HepG2 (cell line): Measurements from ENCODE around the gene NFATC4. TPM values are rescaled to one million over a fixed set of nuclear protein-coding genes. Genes with fewer than 3 reads are reported as not detected.
A peak's percentile ranks its signal among the peaks of the same experiment; 100 is the strongest.

Experiments used
- BRCA1 ChIP-seq: sonication (generic); formaldehyde crosslinking; IDR thresholded peaks from 2 replicates; pipeline ENCODE4 v1.4.0; 2020; ENCODE audit warnings: missing genetic modification reagents
- KAT8 ChIP-seq: IDR thresholded peaks from 2 replicates; pipeline ENCODE4 v1.6.1; 2016; ENCODE audit warnings: missing genetic modification reagents, missing compliant biosample characterization
- MLLT10 ChIP-seq: sonication (generic); formaldehyde crosslinking; IDR thresholded peaks from 2 replicates; pipeline ENCODE4 v1.4.0; 2020; ENCODE audit warnings: missing genetic modification reagents
- YY1 ChIP-seq: IDR thresholded peaks from 2 replicates; pipeline ENCODE4 v1.6.1; 2011; ENCODE audit warnings: low read length, low read depth, moderate library complexity, mild to moderate bottlenecking; ENCODE audit not compliant: insufficient read depth, insufficient replicate concordance
- ZFYVE20 ChIP-seq: sonication (generic); formaldehyde crosslinking; IDR thresholded peaks from 2 replicates; pipeline ENCODE4 v1.8.0; 2023; ENCODE audit warnings: low read depth, mild to moderate bottlenecking, moderate library complexity, missing genetic modification reagents, borderline replicate concordance
- ZMYM3 ChIP-seq: sonication (generic); formaldehyde crosslinking; IDR thresholded peaks from 2 replicates; pipeline ENCODE4 v1.5.1; 2020; ENCODE audit warnings: mild to moderate bottlenecking, missing genetic modification reagents
- ZNF143 ChIP-seq: sonication (generic); formaldehyde crosslinking; IDR thresholded peaks from 2 replicates; pipeline ENCODE4 v1.4.0; 2020; ENCODE audit warnings: missing genetic modification reagents
- ZNF615 ChIP-seq: sonication (generic); formaldehyde crosslinking; IDR thresholded peaks from 2 replicates; pipeline ENCODE4 v1.5.0; 2020; ENCODE audit warnings: mild to moderate bottlenecking, missing genetic modification reagents, borderline replicate concordance
- ZSCAN31 ChIP-seq: sonication (generic); formaldehyde crosslinking; IDR thresholded peaks from 2 replicates; pipeline ENCODE4 v1.5.0; 2020; ENCODE audit warnings: low read depth, mild to moderate bottlenecking, missing genetic modification reagents
- polyA plus RNA-seq, 8 experiments: library from polyadenylated mRNA; depleted of rRNA in 3 of 8; stranded (reverse) in 7 of 8; unstranded in 1 of 8; fragments of >200 nt; fragmentation: Illumina TruSeq in 4 of 8; extraction: Trizol in 4 of 8; gene quantifications; 2 replicates each; pipeline versions ENCODE4 v1.2.1 to v1.2.3, GENCODE V29; 2011 to 2016; ENCODE audit warnings: low read depth in 4 of 8, missing spikeins in 1 of 8, mixed read lengths in 1 of 8; ENCODE audit not compliant: insufficient read depth in 1 of 8
- total RNA-seq, 5 experiments: library from RNA; depleted of rRNA; stranded (reverse); fragments of >200 nt; fragmentation: Illumina TruSeq; extraction: Trizol; gene quantifications; 2 replicates each; pipeline ENCODE4 v1.2.3, GENCODE V29; 2016; ENCODE audit warnings: low read depth in 1 of 5
- TF ChIP-seq, protein P1 (sequence below): sonication (generic); formaldehyde crosslinking; IDR thresholded peaks from 2 replicates; pipeline ENCODE4 v1.4.0; 2020; ENCODE audit warnings: mild to moderate bottlenecking, missing genetic modification reagents, borderline replicate concordance
- TF ChIP-seq, protein P2 (sequence below): sonication (generic); formaldehyde crosslinking; IDR thresholded peaks from 2 replicates; pipeline ENCODE4 v1.8.1; 2023; ENCODE audit warnings: mild to moderate bottlenecking, inconsistent platforms, moderate library complexity, missing genetic modification reagents, borderline replicate concordance
- TF ChIP-seq, protein P3 (sequence below): sonication (generic); formaldehyde crosslinking; IDR thresholded peaks from 2 replicates; pipeline ENCODE4 v1.9.0; 2022; ENCODE audit warnings: low read depth, missing genetic modification reagents
- TF ChIP-seq, protein P4 (sequence below): sonication (generic); formaldehyde crosslinking; IDR thresholded peaks from 2 replicates; pipeline ENCODE4 v1.5.0; 2020; ENCODE audit warnings: mild to moderate bottlenecking, low read depth, missing genetic modification reagents, borderline replicate concordance
- TF ChIP-seq, protein P5 (sequence below): IDR thresholded peaks from 2 replicates; pipeline ENCODE4 v1.6.1; 2012; ENCODE audit warnings: inconsistent platforms
- TF ChIP-seq, protein P6 (sequence below): sonication (generic); formaldehyde crosslinking; IDR thresholded peaks from 2 replicates; pipeline ENCODE4 v1.8.0; 2022; ENCODE audit warnings: missing genetic modification reagents, mild to moderate bottlenecking, inconsistent platforms, borderline replicate concordance

Gene NFATC4
- total and polyA plus RNA-seq, 2 of the 13 experiments (the other 11 are each of a cell fraction or from before 2014, with no cell fraction given): 0.04 to 0.15 TPM

DNA sequence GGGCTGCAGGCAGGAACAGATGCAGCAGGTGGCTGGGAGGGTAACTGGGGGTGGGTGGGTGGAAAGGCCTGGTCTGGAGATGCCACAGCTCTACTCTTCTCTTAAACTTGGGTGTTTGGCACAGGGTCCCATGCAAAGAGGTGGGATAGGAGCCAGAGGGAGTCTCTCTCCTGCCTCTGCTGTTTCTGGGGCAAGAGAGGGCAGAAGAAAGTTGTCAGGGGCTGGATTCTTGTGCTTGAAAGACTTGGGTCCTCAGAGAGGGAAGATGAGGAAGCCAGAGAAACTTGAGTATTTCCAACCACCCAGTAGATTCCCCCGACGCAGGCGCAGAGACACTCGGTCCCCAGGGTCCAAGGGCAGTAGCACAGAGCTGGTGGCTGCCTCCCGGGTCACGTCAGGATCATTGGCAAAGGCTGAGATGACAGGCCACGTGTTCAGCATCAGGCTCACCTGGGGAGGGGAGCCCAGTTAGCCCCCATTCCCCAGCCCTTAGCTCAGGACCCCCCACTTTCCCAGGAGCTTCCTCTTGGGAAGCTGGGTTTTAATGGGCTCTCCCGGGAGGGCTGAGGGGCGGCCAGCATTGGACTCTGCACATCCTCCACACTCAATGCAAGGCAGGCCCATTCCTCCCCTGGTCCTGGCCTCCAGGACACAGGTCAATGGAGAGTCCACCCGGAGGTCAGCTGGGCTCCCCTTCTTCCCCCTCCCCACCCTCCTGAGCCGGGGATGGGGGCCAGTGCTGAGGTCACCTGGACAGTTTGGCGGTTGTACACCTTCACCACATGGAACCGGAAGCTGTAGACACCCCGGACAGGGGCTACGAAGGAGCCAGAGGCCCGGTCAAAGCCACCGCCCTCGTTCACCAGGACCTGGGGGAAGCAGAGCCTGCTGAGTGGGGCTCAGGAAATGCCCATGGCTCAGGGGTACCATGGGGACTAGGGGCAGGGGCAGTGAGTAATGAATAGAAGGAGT, 59.8 kb downstream of the NFATC4 start (continued):
- TF ChIP-seq, protein P1, sequence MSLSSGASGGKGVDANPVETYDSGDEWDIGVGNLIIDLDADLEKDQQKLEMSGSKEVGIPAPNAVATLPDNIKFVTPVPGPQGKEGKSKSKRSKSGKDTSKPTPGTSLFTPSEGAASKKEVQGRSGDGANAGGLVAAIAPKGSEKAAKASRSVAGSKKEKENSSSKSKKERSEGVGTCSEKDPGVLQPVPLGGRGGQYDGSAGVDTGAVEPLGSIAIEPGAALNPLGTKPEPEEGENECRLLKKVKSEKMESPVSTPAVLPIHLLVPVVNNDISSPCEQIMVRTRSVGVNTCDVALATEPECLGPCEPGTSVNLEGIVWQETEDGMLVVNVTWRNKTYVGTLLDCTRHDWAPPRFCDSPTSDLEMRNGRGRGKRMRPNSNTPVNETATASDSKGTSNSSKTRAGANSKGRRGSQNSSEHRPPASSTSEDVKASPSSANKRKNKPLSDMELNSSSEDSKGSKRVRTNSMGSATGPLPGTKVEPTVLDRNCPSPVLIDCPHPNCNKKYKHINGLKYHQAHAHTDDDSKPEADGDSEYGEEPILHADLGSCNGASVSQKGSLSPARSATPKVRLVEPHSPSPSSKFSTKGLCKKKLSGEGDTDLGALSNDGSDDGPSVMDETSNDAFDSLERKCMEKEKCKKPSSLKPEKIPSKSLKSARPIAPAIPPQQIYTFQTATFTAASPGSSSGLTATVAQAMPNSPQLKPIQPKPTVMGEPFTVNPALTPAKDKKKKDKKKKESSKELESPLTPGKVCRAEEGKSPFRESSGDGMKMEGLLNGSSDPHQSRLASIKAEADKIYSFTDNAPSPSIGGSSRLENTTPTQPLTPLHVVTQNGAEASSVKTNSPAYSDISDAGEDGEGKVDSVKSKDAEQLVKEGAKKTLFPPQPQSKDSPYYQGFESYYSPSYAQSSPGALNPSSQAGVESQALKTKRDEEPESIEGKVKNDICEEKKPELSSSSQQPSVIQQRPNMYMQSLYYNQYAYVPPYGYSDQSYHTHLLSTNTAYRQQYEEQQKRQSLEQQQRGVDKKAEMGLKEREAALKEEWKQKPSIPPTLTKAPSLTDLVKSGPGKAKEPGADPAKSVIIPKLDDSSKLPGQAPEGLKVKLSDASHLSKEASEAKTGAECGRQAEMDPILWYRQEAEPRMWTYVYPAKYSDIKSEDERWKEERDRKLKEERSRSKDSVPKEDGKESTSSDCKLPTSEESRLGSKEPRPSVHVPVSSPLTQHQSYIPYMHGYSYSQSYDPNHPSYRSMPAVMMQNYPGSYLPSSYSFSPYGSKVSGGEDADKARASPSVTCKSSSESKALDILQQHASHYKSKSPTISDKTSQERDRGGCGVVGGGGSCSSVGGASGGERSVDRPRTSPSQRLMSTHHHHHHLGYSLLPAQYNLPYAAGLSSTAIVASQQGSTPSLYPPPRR (CRISPR knock-in tag): peak; percentile 50; the same call in 1 of the 2 replicates
- TF ChIP-seq YY1 (no peak), ZFYVE20 (CRISPR knock-in tag) (no peak), MLLT10 (CRISPR knock-in tag) (no peak), KAT8 (CRISPR knock-in tag) (no peak; the same call in 1 of the 2 replicates), BRCA1 (CRISPR knock-in tag) (no peak), ZNF143 (CRISPR knock-in tag) (no peak), ZSCAN31 (no peak), ZNF615 (CRISPR knock-in tag) (no peak), ZMYM3 (CRISPR knock-in tag) (peak; percentile 57)
- TF ChIP-seq, protein P2, sequence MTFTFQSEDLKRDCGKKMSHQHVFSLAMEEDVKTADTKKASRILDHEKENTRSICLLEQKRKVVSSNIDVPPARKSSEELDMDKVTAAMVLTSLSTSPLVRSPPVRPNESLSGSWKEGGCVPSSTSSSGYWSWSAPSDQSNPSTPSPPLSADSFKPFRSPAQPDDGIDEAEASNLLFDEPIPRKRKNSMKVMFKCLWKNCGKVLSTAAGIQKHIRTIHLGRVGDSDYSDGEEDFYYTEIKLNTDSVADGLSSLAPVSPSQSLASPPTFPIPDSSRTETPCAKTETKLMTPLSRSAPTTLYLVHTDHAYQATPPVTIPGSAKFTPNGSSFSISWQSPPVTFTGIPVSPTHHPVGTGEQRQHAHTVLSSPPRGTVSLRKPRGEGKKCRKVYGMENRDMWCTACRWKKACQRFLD (CRISPR knock-in tag): no peak
- TF ChIP-seq, protein P3, sequence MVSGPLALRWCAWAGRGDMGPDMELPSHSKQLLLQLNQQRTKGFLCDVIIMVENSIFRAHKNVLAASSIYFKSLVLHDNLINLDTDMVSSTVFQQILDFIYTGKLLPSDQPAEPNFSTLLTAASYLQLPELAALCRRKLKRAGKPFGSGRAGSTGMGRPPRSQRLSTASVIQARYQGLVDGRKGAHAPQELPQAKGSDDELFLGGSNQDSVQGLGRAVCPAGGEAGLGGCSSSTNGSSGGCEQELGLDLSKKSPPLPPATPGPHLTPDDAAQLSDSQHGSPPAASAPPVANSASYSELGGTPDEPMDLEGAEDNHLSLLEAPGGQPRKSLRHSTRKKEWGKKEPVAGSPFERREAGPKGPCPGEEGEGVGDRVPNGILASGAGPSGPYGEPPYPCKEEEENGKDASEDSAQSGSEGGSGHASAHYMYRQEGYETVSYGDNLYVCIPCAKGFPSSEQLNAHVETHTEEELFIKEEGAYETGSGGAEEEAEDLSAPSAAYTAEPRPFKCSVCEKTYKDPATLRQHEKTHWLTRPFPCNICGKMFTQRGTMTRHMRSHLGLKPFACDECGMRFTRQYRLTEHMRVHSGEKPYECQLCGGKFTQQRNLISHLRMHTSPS (CRISPR knock-in tag): no peak
- TF ChIP-seq, protein P4, sequence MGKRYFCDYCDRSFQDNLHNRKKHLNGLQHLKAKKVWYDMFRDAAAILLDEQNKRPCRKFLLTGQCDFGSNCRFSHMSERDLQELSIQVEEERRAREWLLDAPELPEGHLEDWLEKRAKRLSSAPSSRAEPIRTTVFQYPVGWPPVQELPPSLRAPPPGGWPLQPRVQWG: no peak
- TF ChIP-seq, protein P5, sequence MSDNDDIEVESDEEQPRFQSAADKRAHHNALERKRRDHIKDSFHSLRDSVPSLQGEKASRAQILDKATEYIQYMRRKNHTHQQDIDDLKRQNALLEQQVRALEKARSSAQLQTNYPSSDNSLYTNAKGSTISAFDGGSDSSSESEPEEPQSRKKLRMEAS: no peak
- TF ChIP-seq, protein P6, sequence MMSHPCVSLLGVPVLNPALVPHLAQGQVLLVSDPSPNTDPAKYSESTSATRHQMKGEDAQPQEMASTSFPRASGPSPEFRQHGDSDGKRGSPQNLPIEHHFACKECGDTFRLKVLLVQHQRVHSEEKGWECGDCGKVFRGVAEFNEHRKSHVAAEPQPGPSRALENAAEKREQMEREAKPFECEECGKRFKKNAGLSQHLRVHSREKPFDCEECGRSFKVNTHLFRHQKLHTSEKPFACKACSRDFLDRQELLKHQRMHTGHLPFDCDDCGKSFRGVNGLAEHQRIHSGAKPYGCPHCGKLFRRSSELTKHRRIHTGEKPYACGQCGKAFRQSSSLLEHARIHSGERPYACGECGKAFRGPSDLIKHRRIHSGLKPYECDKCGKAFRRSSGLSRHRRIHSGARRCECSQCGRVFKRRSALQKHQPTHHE (CRISPR knock-in tag): no peak
